Measurements from ENCODE around the gene OSBP2. TPM values are rescaled to one million over a fixed set of nuclear protein-coding genes. Genes with fewer than 3 reads are reported as not detected.

OSBP2 gene
- total RNA-seq, 1 donor from 2014 or later, result 2.4 TPM

DNA sequence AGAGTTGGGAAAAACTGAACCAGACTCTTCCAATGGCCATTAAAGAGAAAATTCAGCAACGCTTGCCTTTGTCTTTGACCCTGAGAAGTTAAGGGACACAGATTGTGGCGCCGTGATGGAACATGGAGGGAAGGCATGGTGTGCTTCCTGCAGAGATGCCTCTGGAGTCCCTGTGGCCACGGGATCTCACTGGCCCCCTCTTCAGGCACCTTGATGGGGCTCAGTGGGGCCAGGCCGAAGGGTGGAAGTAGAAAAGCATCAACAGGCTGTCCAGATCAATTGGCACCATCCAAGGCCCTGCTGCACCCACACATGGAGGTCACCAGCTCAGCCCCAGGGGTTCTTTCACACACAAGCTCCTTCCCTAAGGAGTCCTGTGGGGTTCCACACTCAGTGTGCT, 231.0 kb downstream of the OSBP2 start:
- DNase-seq (ENCODE audit: low spot score), result no peak
- TF ChIP-seq, protein P1, sequence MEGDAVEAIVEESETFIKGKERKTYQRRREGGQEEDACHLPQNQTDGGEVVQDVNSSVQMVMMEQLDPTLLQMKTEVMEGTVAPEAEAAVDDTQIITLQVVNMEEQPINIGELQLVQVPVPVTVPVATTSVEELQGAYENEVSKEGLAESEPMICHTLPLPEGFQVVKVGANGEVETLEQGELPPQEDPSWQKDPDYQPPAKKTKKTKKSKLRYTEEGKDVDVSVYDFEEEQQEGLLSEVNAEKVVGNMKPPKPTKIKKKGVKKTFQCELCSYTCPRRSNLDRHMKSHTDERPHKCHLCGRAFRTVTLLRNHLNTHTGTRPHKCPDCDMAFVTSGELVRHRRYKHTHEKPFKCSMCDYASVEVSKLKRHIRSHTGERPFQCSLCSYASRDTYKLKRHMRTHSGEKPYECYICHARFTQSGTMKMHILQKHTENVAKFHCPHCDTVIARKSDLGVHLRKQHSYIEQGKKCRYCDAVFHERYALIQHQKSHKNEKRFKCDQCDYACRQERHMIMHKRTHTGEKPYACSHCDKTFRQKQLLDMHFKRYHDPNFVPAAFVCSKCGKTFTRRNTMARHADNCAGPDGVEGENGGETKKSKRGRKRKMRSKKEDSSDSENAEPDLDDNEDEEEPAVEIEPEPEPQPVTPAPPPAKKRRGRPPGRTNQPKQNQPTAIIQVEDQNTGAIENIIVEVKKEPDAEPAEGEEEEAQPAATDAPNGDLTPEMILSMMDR (IDR thresholded peaks at IDR 0.05), result no peak
- Mint-ChIP-seq H3K9me3 (ENCODE audit: low read depth) (no peaks in the 10 kb centered on the region), H3K36me3 (ENCODE audit: low read depth) (peaks cover 39% of the 10 kb centered on the region), H3K27me3 (ENCODE audit: low read depth) (peaks cover 2% of the 10 kb centered on the region), H3K4me1 (ENCODE audit: low read depth) (peaks cover 8% of the 10 kb centered on the region), H3K4me3 (ENCODE audit: unreplicated experiment) (no peak overlapping the region), H3K27ac (ENCODE audit: unreplicated experiment) (no peak overlapping the region)

DNA sequence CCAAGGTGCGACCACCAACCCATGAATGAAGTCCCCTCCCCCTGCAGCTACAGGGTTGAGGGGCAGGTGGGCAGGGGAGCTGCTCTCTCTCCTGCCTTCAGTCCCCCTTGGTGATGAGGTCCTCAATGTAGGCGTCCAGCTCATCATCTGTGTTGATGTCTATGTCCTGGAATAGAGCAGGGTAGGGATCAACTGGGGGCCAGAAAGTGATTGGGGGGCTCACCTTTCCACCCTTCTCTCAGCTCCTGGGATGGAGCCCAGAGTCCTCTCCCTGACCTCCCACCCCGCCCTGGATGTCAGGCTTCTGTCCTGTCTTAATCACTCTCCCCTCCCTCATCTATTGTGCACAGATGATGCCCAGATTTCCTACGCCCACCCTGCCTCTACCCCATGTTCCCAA, 232.0 kb downstream of the OSBP2 start:
- DNase-seq (ENCODE audit: low spot score), result no peak
- Mint-ChIP-seq H3K4me3 (ENCODE audit: unreplicated experiment) (no peak overlapping the region), H3K27ac (ENCODE audit: unreplicated experiment) (no peak overlapping the region), H3K4me1 (ENCODE audit: low read depth) (peaks cover 2% of the 10 kb centered on the region), H3K36me3 (ENCODE audit: low read depth) (peaks cover 48% of the 10 kb centered on the region), H3K9me3 (ENCODE audit: low read depth) (no peaks in the 10 kb centered on the region), H3K27me3 (ENCODE audit: low read depth) (peaks cover 2% of the 10 kb centered on the region)
- TF ChIP-seq, protein P1 (IDR thresholded peaks at IDR 0.05), result no peak

DNA sequence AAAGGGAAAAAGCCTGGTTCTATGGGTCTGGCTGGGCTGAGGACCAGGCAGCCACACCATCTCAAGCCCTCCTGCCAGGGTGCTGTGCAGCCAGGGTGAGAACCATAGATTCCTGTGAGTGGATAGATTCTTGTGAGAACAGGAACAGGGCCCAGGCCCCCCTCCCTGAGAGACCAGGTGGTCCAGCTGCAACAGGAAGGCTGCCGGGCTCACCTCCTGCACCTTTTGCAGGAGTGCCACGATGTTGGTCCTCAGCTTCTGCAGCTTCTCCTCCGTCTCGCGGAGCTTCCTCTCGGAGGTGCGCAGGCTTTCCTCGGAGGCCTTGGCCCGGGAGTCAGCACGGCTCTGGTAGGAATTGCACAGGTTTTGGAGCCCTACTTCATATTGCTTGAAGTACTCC, 233.1 kb downstream of the OSBP2 start:
- Mint-ChIP-seq H3K4me1 (ENCODE audit: low read depth) (no peaks in the 10 kb centered on the region), H3K36me3 (ENCODE audit: low read depth) (peaks cover 55% of the 10 kb centered on the region), H3K9me3 (ENCODE audit: low read depth) (no peaks in the 10 kb centered on the region), H3K27me3 (ENCODE audit: low read depth) (no peaks in the 10 kb centered on the region), H3K27ac (ENCODE audit: unreplicated experiment) (no peak overlapping the region), H3K4me3 (ENCODE audit: unreplicated experiment) (no peak overlapping the region)
- DNase-seq (ENCODE audit: low spot score), result no peak
- TF ChIP-seq, protein P1 (IDR thresholded peaks at IDR 0.05), result no peak

DNA sequence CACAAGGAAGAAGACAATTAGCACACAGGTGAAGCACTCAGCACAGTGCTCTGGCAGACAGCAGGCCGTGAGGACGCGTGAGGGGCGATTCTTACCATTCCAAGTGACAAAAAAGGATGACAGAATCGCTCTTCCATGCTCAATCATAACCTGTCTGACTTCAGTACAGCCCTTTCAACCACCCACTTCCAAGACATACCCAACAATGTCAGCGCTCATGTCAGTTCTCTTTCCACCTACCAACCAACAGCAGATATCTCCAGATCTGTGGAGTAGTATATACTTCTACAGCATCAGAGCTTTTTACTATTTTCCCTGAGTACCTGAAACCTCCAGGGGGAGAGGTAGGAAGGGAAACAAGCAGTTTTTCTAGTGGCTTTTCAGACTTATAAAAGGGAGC, 233.7 kb downstream of the OSBP2 start:
- TF ChIP-seq, protein P1 (IDR thresholded peaks at IDR 0.05), result no peak
- no peak for DNase-seq (ENCODE audit: low spot score)
- H3K9me3 Mint-ChIP-seq (ENCODE audit: low read depth), result no peaks in the 10 kb centered on the region
- no peak overlapping the region for H3K4me3 Mint-ChIP-seq (ENCODE audit: unreplicated experiment)
- H3K27me3 Mint-ChIP-seq (ENCODE audit: low read depth), result no peaks in the 10 kb centered on the region
- H3K36me3 Mint-ChIP-seq (ENCODE audit: low read depth), result peaks cover 59% of the 10 kb centered on the region
- H3K27ac Mint-ChIP-seq (ENCODE audit: unreplicated experiment), result no peak overlapping the region
- H3K4me1 Mint-ChIP-seq (ENCODE audit: low read depth), result no peaks in the 10 kb centered on the region

DNA sequence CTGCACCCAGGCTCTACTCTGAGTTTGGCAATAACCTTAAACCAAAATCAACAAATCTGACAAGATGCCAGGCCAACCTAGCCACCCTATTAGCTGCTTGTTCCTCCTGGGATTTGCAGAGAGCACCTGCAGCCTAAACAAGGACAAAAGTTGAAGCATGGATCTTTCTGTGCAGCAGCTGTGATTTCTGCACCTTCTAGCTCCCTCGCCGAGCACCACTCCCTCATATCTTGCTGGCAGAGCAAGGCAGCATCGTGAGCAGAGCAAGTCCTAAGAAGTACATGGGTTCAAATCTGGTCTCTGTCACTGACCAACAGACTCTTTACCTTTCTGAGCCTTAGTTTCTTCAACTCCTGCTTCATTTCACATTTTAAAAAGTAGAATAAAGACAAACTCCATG, 235.6 kb downstream of the OSBP2 start:
- no peak for DNase-seq (ENCODE audit: low spot score)
- Mint-ChIP-seq H3K27me3 (ENCODE audit: low read depth) (no peaks in the 10 kb centered on the region), H3K27ac (ENCODE audit: unreplicated experiment) (no peak overlapping the region), H3K36me3 (ENCODE audit: low read depth) (peaks cover 69% of the 10 kb centered on the region), H3K4me1 (ENCODE audit: low read depth) (no peaks in the 10 kb centered on the region), H3K4me3 (ENCODE audit: unreplicated experiment) (no peak overlapping the region), H3K9me3 (ENCODE audit: low read depth) (no peaks in the 10 kb centered on the region)
- TF ChIP-seq, protein P1 (IDR thresholded peaks at IDR 0.05), result no peak
